SU-DHL-6 (cell line): ENCODE measurements around the gene FHL1.

Experiments used
- H2AFZ ChIP-seq: fragments of 200-600 bp; sonication (generic); 2 replicates; pipeline ENCODE4 v1.6.1; 2014; ENCODE audit warnings: low read depth, mild to moderate bottlenecking, moderate library complexity, mixed read lengths, antibody characterized with exemption, low read length; ENCODE audit not compliant: severe bottlenecking
- H3F3A ChIP-seq: fragments of 200-600 bp; shearing (Covaris generic); 2 replicates; pipeline ENCODE4 v1.6.0; 2016; ENCODE audit warnings: antibody characterized with exemption, mild to moderate bottlenecking; ENCODE audit not compliant: insufficient read depth
- H3K27ac ChIP-seq: fragments of 200-600 bp; sonication (generic); 2 replicates; pipeline ENCODE4 v1.5.1; 2016; ENCODE audit warnings: low read depth, mild to moderate bottlenecking, low read length, moderate library complexity, mixed read lengths
- H3K27me3 ChIP-seq: fragments of 200-600 bp; sonication (generic), shearing (Covaris generic); 2 replicates; pipeline ENCODE4 v1.6.0; 2014; ENCODE audit warnings: mild to moderate bottlenecking, low read length
- H3K36me3 ChIP-seq: fragments of 200-600 bp; sonication (generic); 2 replicates; pipeline ENCODE4 v1.6.1; 2014; ENCODE audit warnings: mild to moderate bottlenecking, low read length, mixed read lengths
- H3K4me2 ChIP-seq: fragments of 300-600, 200-600 bp; shearing (Covaris generic), sonication (generic); 2 replicates; pipeline ENCODE4 v1.6.0; 2014; ENCODE audit warnings: low read length, low read depth, mild to moderate bottlenecking; ENCODE audit not compliant: poor library complexity, severe bottlenecking
- H3K4me3 ChIP-seq: fragments of 200-600 bp; sonication (generic); 2 replicates; pipeline ENCODE4 v1.5.1; 2014; ENCODE audit warnings: antibody characterized with exemption, low read length, mild to moderate bottlenecking, mixed read lengths; ENCODE audit not compliant: insufficient read depth, poor library complexity, severe bottlenecking
- H3K79me2 ChIP-seq: fragments of 200-600 bp; sonication (generic); 2 replicates; pipeline ENCODE4 v1.6.1; 2014; ENCODE audit warnings: mild to moderate bottlenecking, low read length, moderate library complexity; ENCODE audit not compliant: insufficient read depth
- H3K9ac ChIP-seq: fragments of 200-600 bp; sonication (generic); 2 replicates; pipeline ENCODE4 v1.7.0; 2014; ENCODE audit warnings: mild to moderate bottlenecking, low read length
- H3K9me2 ChIP-seq: fragments of 200-600 bp; sonication (generic); replicated peaks from 2 replicates; pipeline ENCODE4 v1.6.1; 2014; ENCODE audit warnings: low read length; ENCODE audit not compliant: insufficient read depth
- H3K9me3 ChIP-seq: fragments of 200-600 bp; sonication (generic); 2 replicates; pipeline ENCODE4 v1.6.1; 2014; ENCODE audit warnings: low read length, mixed read lengths; ENCODE audit not compliant: insufficient read depth
- H4K20me1 ChIP-seq: fragments of 200-600 bp; sonication (generic); 2 replicates; pipeline ENCODE4 v1.6.1; 2014; ENCODE audit warnings: low read depth, mild to moderate bottlenecking, antibody characterized with exemption, low read length, moderate library complexity, mixed read lengths
- CTCF ChIP-seq: fragments of 200-600 bp; sonication (generic); IDR thresholded peaks from one replicate; pipeline ENCODE4 v1.5.1; 2017; ENCODE audit warnings: antibody characterized with exemption, mild to moderate bottlenecking, low read length, moderate library complexity; ENCODE audit not compliant: insufficient read depth, poor library complexity, severe bottlenecking
- EZH2phosphoT487 ChIP-seq: fragments of 200-600 bp; sonication (generic), shearing (Covaris generic); conservative IDR thresholded peaks from 2 replicates; pipeline ENCODE4 v1.6.1; 2018; ENCODE audit warnings: mild to moderate bottlenecking, antibody characterized with exemption, low read length, moderate library complexity, mixed read lengths

FHL1 gene

GRCh38 chrX:136122207-136122606 lies 25.1 kb upstream of the FHL1 start:
- Histone ChIP-seq H3K9ac (no peak overlapping the region), H3K4me2 (no peak overlapping the region), H3K4me3 (no peak overlapping the region), H4K20me1 (no peaks in the 10 kb centered on the region), H3K27ac (no peak overlapping the region), H3F3A (no peaks in the 10 kb centered on the region), H3K79me2 (no peaks in the 10 kb centered on the region), H3K9me2 (no peaks in the 10 kb centered on the region), H3K27me3 (no peaks in the 10 kb centered on the region), H2AFZ (no peak overlapping the region), H3K36me3 (no peaks in the 10 kb centered on the region), H3K9me3 (no peaks in the 10 kb centered on the region)
- TF ChIP-seq EZH2phosphoT487 (no peak), CTCF (no peak)

GRCh38 chrX:136125106-136125505 lies 22.2 kb upstream of the FHL1 start:
- no peak overlapping the region for H2AFZ ChIP-seq
- no peak overlapping the region for H3K27ac ChIP-seq
- H3K4me3 ChIP-seq, result no peak overlapping the region
- no peaks in the 10 kb centered on the region for H4K20me1 ChIP-seq
- H3K79me2 ChIP-seq, result no peaks in the 10 kb centered on the region
- H3K4me2 ChIP-seq, result no peak overlapping the region
- no peaks in the 10 kb centered on the region for H3K27me3 ChIP-seq
- no peak overlapping the region for H3K9ac ChIP-seq
- H3K9me3 ChIP-seq, result no peaks in the 10 kb centered on the region
- TF ChIP-seq CTCF (no peak), EZH2phosphoT487 (no peak)
- H3F3A ChIP-seq, result no peaks in the 10 kb centered on the region
- H3K9me2 ChIP-seq, result no peaks in the 10 kb centered on the region
- H3K36me3 ChIP-seq, result no peaks in the 10 kb centered on the region

GRCh38 chrX:136126371-136126770 lies 21.0 kb upstream of the FHL1 start:
- no peaks in the 10 kb centered on the region for H3K36me3 ChIP-seq
- no peaks in the 10 kb centered on the region for H3K79me2 ChIP-seq
- no peaks in the 10 kb centered on the region for H3K27me3 ChIP-seq
- no peak overlapping the region for H3K4me3 ChIP-seq
- H2AFZ ChIP-seq, result no peak overlapping the region
- H4K20me1 ChIP-seq, result no peaks in the 10 kb centered on the region
- no peak overlapping the region for H3K27ac ChIP-seq
- TF ChIP-seq EZH2phosphoT487 (no peak), CTCF (no peak)
- H3K4me2 ChIP-seq, result no peak overlapping the region
- H3K9ac ChIP-seq, result no peak overlapping the region
- H3F3A ChIP-seq, result no peaks in the 10 kb centered on the region
- no peaks in the 10 kb centered on the region for H3K9me3 ChIP-seq
- H3K9me2 ChIP-seq, result no peaks in the 10 kb centered on the region
